DND-41 (cell line): ENCODE data around the gene HADHA.
A peak's percentile ranks its signal among the peaks of the same experiment; 100 is the strongest.

Experiments used
- EZH2 ChIP-seq: IDR thresholded peaks from 3 replicates; pipeline ENCODE4 v1.6.1; 2012; ENCODE audit warnings: borderline replicate concordance, low read depth, mild to moderate bottlenecking, moderate library complexity, low read length, inconsistent platforms; ENCODE audit not compliant: severe bottlenecking
- TF ChIP-seq, protein P1 (sequence below): IDR thresholded peaks from 2 replicates; pipeline ENCODE4 v1.5.1; 2012; ENCODE audit warnings: borderline replicate concordance, low read length, moderate library complexity, mild to moderate bottlenecking; ENCODE audit not compliant: poor library complexity, severe bottlenecking; ENCODE audit errors: extremely low read depth

DNA sequence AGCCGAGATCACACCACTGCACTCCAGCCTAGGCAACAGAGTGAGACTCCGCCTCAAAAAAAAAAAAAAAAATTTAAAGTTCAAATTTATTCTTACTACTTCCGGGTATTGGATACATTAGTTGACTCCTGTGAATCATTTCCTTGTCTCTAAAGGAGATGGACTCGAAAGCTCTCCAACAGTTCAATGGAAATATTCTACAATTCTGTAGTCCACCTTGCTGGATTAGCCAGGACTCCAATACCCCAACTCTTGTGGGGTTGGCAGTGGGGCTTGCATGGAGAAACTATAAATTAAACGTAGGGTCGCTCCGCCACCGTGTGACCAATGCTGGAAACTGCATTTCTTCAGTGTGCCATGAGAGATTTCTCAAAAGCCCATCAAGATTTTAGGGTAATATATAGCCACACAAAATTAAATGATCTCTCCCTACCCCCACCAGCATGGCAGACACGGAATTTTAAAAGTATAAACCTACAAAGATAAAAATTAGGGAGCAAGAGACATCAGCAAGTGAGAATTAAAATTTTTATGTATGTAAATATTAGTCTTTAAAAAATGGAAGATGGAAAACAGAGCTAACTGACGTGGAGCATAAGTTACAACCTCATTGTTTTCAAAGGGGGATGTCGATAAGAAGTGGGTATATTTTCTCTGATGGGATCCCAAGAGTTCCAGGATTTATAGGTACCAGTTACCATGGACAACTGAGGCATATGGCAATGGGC, 99.3 kb downstream of the HADHA start:
- TF ChIP-seq, protein P1, sequence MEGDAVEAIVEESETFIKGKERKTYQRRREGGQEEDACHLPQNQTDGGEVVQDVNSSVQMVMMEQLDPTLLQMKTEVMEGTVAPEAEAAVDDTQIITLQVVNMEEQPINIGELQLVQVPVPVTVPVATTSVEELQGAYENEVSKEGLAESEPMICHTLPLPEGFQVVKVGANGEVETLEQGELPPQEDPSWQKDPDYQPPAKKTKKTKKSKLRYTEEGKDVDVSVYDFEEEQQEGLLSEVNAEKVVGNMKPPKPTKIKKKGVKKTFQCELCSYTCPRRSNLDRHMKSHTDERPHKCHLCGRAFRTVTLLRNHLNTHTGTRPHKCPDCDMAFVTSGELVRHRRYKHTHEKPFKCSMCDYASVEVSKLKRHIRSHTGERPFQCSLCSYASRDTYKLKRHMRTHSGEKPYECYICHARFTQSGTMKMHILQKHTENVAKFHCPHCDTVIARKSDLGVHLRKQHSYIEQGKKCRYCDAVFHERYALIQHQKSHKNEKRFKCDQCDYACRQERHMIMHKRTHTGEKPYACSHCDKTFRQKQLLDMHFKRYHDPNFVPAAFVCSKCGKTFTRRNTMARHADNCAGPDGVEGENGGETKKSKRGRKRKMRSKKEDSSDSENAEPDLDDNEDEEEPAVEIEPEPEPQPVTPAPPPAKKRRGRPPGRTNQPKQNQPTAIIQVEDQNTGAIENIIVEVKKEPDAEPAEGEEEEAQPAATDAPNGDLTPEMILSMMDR: peak; percentile 79
- no peak for TF ChIP-seq EZH2
